GM12872 (cell line): ENCODE data around the gene ATP6V0B.
A peak's percentile ranks its signal among the peaks of the same experiment; 100 is the strongest.

ENCODE experiments used
- CTCF ChIP-seq: IDR thresholded peaks from 3 replicates; pipeline ENCODE4 v1.5.1; 2011; ENCODE audit warnings: low read depth, mild to moderate bottlenecking, low read length, moderate library complexity; ENCODE audit not compliant: insufficient read depth

The ATP6V0B gene

DNA sequence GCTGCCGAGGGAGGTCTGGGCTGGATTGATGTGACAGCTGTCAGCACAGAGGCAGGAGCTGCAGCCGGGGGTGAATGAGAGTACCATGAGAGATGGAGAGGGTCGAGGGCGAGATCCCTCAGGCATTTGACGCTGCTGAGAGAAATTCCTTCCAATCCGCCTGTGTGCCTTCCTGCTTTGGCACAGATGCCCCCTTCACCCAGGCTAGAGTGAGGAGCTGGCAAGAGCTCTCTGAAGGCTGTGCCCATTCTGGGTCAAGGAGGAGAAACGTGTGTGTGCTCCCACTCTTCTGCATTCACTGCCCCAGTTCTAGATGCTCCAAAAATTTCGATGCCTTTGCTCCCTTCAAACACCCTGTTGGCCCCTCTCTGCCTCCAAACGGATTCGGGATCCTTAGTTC, 36.4 kb upstream of the ATP6V0B start:
- TF ChIP-seq CTCF, result no peak

GRCh38 chr1:43938892-43939587, 35.7 kb upstream of the ATP6V0B start:
- TF ChIP-seq CTCF, result no peak

- no peak for TF ChIP-seq CTCF
These were observed 32.3 kb upstream of the ATP6V0B start for GRCh38 chr1:43942411-43942810.

- TF ChIP-seq CTCF, result no peak
These were observed 29.9 kb upstream of the ATP6V0B start for GRCh38 chr1:43944860-43945259.

GRCh38 chr1:43945674-43946235, 29.0 kb upstream of the ATP6V0B start:
- no peak for TF ChIP-seq CTCF

GRCh38 chr1:43946236-43947060, 28.3 kb upstream of the ATP6V0B start, which contains the start of gene IPO13:
TSS of gene IPO13 (plus strand) at chr1:43946950. CDS start at chr1:43947601, 651 bp downstream.
- TF ChIP-seq CTCF, result peak; percentile 72
